Measurements from ENCODE around the gene CLCN7. TPM values are rescaled to one million over a fixed set of nuclear protein-coding genes. Genes with fewer than 3 reads are reported as not detected.

CLCN7 gene
- total RNA-seq, 1 experiment from 2014 or later = 64.0 TPM

GRCh38 chr16:1407753-1408152 is 67.1 kb downstream of the CLCN7 start:
- ChIA-PET RAD21 (ENCODE audit: low non-redundant PET in 1 of 2, low total read pairs in 2 of 2, uncharacterized antibody in 2 of 2, unreplicated experiment in 2 of 2) (no interaction called here), POLR2A (interaction anchor here (0.5 to 0.7 kb wide), 2 partner anchors 13 to 314 kb away, joined by 3 read pairs; partner anchors contain the start of gene UQCC4), CTCF (no interaction called here)
- ATAC-seq = peak; percentile 45
- Histone ChIP-seq H3K27me3 (ENCODE audit: insufficient read depth, low read length) (no peaks in the 10 kb centered on the region), H3K4me3 (replicated peaks in 1 of 2; ENCODE audit: low read depth in 1 of 2, low read length in 2 of 2) (0 out of 4 replicates have a peak overlapping the region, but pooled peaks of 1 of the 2 experiments have one; percentile 54), H3K4me1 (ENCODE audit: control insufficient read depth in 1 of 2, insufficient read depth in 2 of 2, low read length in 2 of 2) (peaks cover 9 to 12% of the 10 kb centered on the region in 2 experiments), H3K79me2 (ENCODE audit: insufficient read depth, low read length) (0 out of 2 replicates have a peak, but pooled peaks cover 4% of the 10 kb centered on the region), H3K36me3 (ENCODE audit: control insufficient read depth in 1 of 2, insufficient read depth in 2 of 2, low read length in 2 of 2) (no peaks in the 10 kb centered on the region), H2AFZ (ENCODE audit: low read depth, low read length, poor library complexity, severe bottlenecking) (no peak overlapping the region), H4K20me1 (ENCODE audit: insufficient read depth) (no peaks in the 10 kb centered on the region), H3K27ac (ENCODE audit: low read depth, low read length) (no peak overlapping the region), H3K4me2 (ENCODE audit: low read length) (peak overlapping the region; percentile 95), H3K9me2 (ENCODE audit: insufficient read depth) (no peaks in the 10 kb centered on the region), H3K9ac (ENCODE audit: low read length) (peak overlapping the region; percentile 29; the same call in 1 of the 2 replicates), H3K9me3 (ENCODE audit: control insufficient read depth in 1 of 2, insufficient read depth in 1 of 2, low read depth in 1 of 2, low read length in 2 of 2) (no peaks in the 10 kb centered on the region)
- TF ChIP-seq POLR2A (IDR thresholded peaks at IDR 0.05; ENCODE audit: borderline replicate concordance, extremely low read depth, insufficient read depth, insufficient read length) = no peak
- TF ChIP-seq FOSL1 (IDR thresholded peaks at IDR 0.05; ENCODE audit: low read depth) = no peak
- no peak for TF ChIP-seq ATF3 (IDR thresholded peaks at IDR 0.05)
- no peak for TF ChIP-seq POLR2AphosphoS5 (IDR thresholded peaks at IDR 0.05; ENCODE audit: low read depth, low read length)
- TF ChIP-seq TCF7L2 (IDR thresholded peaks at IDR 0.05; ENCODE audit: borderline replicate concordance, extremely low read depth, insufficient read depth, insufficient read length) = no peak
- TF ChIP-seq EGR1 (IDR thresholded peaks at IDR 0.05; ENCODE audit: low read depth) = no peak
- TF ChIP-seq CTCF (IDR thresholded peaks at IDR 0.05 in 2 of 3, conservative IDR thresholded peaks at IDR 0.05 in 1 of 3; ENCODE audit: borderline replicate concordance in 1 of 3, insufficient read depth in 1 of 3, low read depth in 2 of 3, low read length in 2 of 3) = no peak
- TF ChIP-seq SP1 (IDR thresholded peaks at IDR 0.05; ENCODE audit: low read depth) = no peak
- TF ChIP-seq ZBTB33 (IDR thresholded peaks at IDR 0.05; ENCODE audit: extremely low read depth, insufficient replicate concordance, low read length) = no peak
- no peak for TF ChIP-seq ZNF274 (IDR thresholded peaks at IDR 0.05; ENCODE audit: low read depth, low read length)
- TF ChIP-seq YY1 (IDR thresholded peaks at IDR 0.05; ENCODE audit: extremely low read depth, insufficient replicate concordance, low read depth, low read length) = no peak
- TF ChIP-seq EZH2phosphoT487 (IDR thresholded peaks at IDR 0.05; ENCODE audit: borderline replicate concordance) = no peak
- no peak for TF ChIP-seq CEBPB (IDR thresholded peaks at IDR 0.05; ENCODE audit: low read depth)
- TF ChIP-seq REST (IDR thresholded peaks at IDR 0.05; ENCODE audit: low read depth) = no peak
- no peak for TF ChIP-seq EZH2 (IDR thresholded peaks at IDR 0.05)
- no peak for TF ChIP-seq ZFX (IDR thresholded peaks at IDR 0.05)
- no peak for TF ChIP-seq SIN3A (IDR thresholded peaks at IDR 0.05; ENCODE audit: low read depth)
- TF ChIP-seq CBX3 (IDR thresholded peaks at IDR 0.05; ENCODE audit: low read depth) = no peak
- TF ChIP-seq MAX (IDR thresholded peaks at IDR 0.05) = no peak
- TF ChIP-seq ELF1 (IDR thresholded peaks at IDR 0.05; ENCODE audit: borderline replicate concordance, low read depth) = no peak
- intact Hi-C loops (cut with micrococcal nuclease) = no loop called here
- no TSS peak for BruUV-seq (replicated peaks)
- no peak for DNase-seq (ENCODE audit: low read depth, low spot score)
